HCT116 (cell line): Measurements from ENCODE around the gene IQGAP2. TPM values are rescaled to one million over a fixed set of nuclear protein-coding genes. Genes with fewer than 3 reads are reported as not detected.

Experiments
- ATAC-seq: fragments of 200-7000 bp; cut with Tn5 transposase; 2 replicates; pipeline ENCODE4 v1.9.1; 2020; ENCODE audit warnings: mild to moderate bottlenecking, moderate library complexity
- BruUV-seq: library from RNA; stranded (reverse); fragments of 400-500 nt; replicated peaks from 2 replicates; lab custom pipeline; 2021; lab: Mats Ljungman, UMichigan
- CTCF ChIA-PET: fragments of 300-600 bp; sonication (Branson Sonifier 250); formaldehyde crosslinking; loops from one replicate; lab custom pipeline; 2021; ENCODE audit warnings: antibody characterized with exemption; lab: Charles Lee
- POLR2A ChIA-PET: fragments of 300-600, 350-600 bp; sonication (Branson Sonifier 250); formaldehyde crosslinking; loops from one replicate; lab custom pipeline; 2021; ENCODE audit warnings: antibody characterized with exemption; lab: Charles Lee
- RAD21 ChIA-PET, 2 experiments: fragments of 300-600 bp; sonication (Branson Sonifier 250); formaldehyde crosslinking; loops; one replicate each; lab custom pipeline; 2023; ENCODE audit warnings: low total read pairs in 2 of 2; ENCODE audit not compliant: uncharacterized antibody in 2 of 2, unreplicated experiment in 2 of 2, low non-redundant PET in 1 of 2; lab: Charles Lee
- DNase-seq: peaks from one replicate; pipeline ENCODE4 v3.0.0-alpha.2; 2010; ENCODE audit warnings: low read depth, low spot score
- H2AFZ ChIP-seq: fragments of 200-600 bp; shearing (Covaris generic), sonication (generic); 2 replicates; pipeline ENCODE4 v1.6.1; 2017; ENCODE audit warnings: low read depth, mixed run types, mixed read lengths, antibody characterized with exemption, low read length; ENCODE audit not compliant: poor library complexity, severe bottlenecking
- H3K27ac ChIP-seq: 2 replicates; pipeline ENCODE4 v1.5.1; 2012; ENCODE audit warnings: low read depth, low read length
- H3K27me3 ChIP-seq: fragments of 200-600 bp; sonication (generic); 2 replicates; pipeline ENCODE4 v1.6.1; 2016; ENCODE audit warnings: mixed run types, low read length, mixed read lengths; ENCODE audit not compliant: insufficient read depth
- H3K36me3 ChIP-seq, 2 experiments: fragments of 200-500 bp in 1 of 2; fragments of 200-600 bp in 1 of 2; sonication (Bioruptor generic) in 1 of 2; sonication (generic) in 1 of 2; 2 replicates each; pipeline versions ENCODE4 v1.5.1 to v1.6.1; 2014 to 2016; ENCODE audit warnings: low read length in 2 of 2, inconsistent platforms in 1 of 2, mixed read lengths in 1 of 2, mixed run types in 1 of 2; ENCODE audit not compliant: insufficient read depth in 2 of 2, control insufficient read depth in 1 of 2
- H3K4me1 ChIP-seq, 2 experiments: fragments of 200-600 bp in 1 of 2; sonication (generic) in 1 of 2; 2 replicates each; pipeline versions ENCODE4 v1.5.1 to v1.6.1; 2012 to 2017; ENCODE audit warnings: low read length in 2 of 2, inconsistent platforms in 1 of 2, mild to moderate bottlenecking in 1 of 2, mixed read lengths in 1 of 2, mixed run types in 1 of 2, moderate library complexity in 1 of 2; ENCODE audit not compliant: insufficient read depth in 2 of 2, control insufficient read depth in 1 of 2
- H3K4me2 ChIP-seq: fragments of 200-600 bp; sonication (generic); 2 replicates; pipeline ENCODE4 v1.6.1; 2017; ENCODE audit warnings: mixed run types, low read length, mixed read lengths
- H3K4me3 ChIP-seq, 2 experiments: fragments of 200-600 bp in 1 of 2; sonication (generic) in 1 of 2; replicated peaks in 1 of 2; 2 replicates each; pipeline ENCODE4 v1.5.1; 2011 to 2016; ENCODE audit warnings: low read length in 2 of 2, control low read depth in 1 of 2, low read depth in 1 of 2, mild to moderate bottlenecking in 1 of 2, mixed read lengths in 1 of 2, mixed run types in 1 of 2
- H3K79me2 ChIP-seq: fragments of 200-600 bp; sonication (generic); 2 replicates; pipeline ENCODE4 v1.6.1; 2017; ENCODE audit warnings: mild to moderate bottlenecking, mixed run types, low read length, moderate library complexity, mixed read lengths; ENCODE audit not compliant: insufficient read depth
- H3K9ac ChIP-seq: fragments of 200-600 bp; sonication (generic); 2 replicates; pipeline ENCODE4 v1.6.1; 2016; ENCODE audit warnings: low read length, mixed read lengths
- H3K9me2 ChIP-seq: fragments of 200-600 bp; sonication (generic), shearing (Covaris generic); 2 replicates; pipeline ENCODE4 v1.6.1; 2017; ENCODE audit warnings: mixed run types, mild to moderate bottlenecking, moderate library complexity; ENCODE audit not compliant: insufficient read depth
- H3K9me3 ChIP-seq, 2 experiments: fragments of 200-500 bp in 1 of 2; fragments of 200-600 bp in 1 of 2; sonication (Bioruptor generic) in 1 of 2; sonication (generic) in 1 of 2; 2 replicates each; pipeline ENCODE4 v1.6.1; 2014 to 2017; ENCODE audit warnings: low read length in 2 of 2, mixed read lengths in 2 of 2, inconsistent platforms in 1 of 2, low read depth in 1 of 2, mild to moderate bottlenecking in 1 of 2, mixed run types in 1 of 2, moderate library complexity in 1 of 2; ENCODE audit not compliant: control insufficient read depth in 1 of 2, insufficient read depth in 1 of 2
- H4K20me1 ChIP-seq: fragments of 200-600 bp; sonication (generic), shearing (Covaris generic); 2 replicates; pipeline ENCODE4 v1.6.1; 2017; ENCODE audit warnings: mixed run types, mild to moderate bottlenecking, moderate library complexity; ENCODE audit not compliant: insufficient read depth
- ATF3 ChIP-seq: IDR thresholded peaks from 2 replicates; pipeline ENCODE4 v1.6.1; 2012
- EZH2 ChIP-seq: fragments of 200-600 bp; sonication (generic); IDR thresholded peaks from 2 replicates; pipeline ENCODE4 v1.6.1; 2017; ENCODE audit warnings: antibody characterized with exemption, mixed run types
- EZH2phosphoT487 ChIP-seq: fragments of 200-600 bp; IDR thresholded peaks from 2 replicates; pipeline ENCODE4 v1.6.1; 2018; ENCODE audit warnings: antibody characterized with exemption, borderline replicate concordance
- POLR2A ChIP-seq: IDR thresholded peaks from 2 replicates; pipeline ENCODE4 v1.7.0; 2011; ENCODE audit warnings: borderline replicate concordance; ENCODE audit not compliant: insufficient read depth, insufficient read length; ENCODE audit errors: extremely low read depth
- RAD21 ChIP-seq: IDR thresholded peaks from 2 replicates; pipeline ENCODE4 v1.6.1; 2012; ENCODE audit warnings: low read depth, mild to moderate bottlenecking
- SIN3A ChIP-seq: IDR thresholded peaks from 2 replicates; pipeline ENCODE4 v1.6.1; 2012; ENCODE audit warnings: low read depth
- SRF ChIP-seq: IDR thresholded peaks from 2 replicates; pipeline ENCODE4 v1.6.1; 2012; ENCODE audit warnings: low read depth
- intact Hi-C: fragments of 100-400 bp; cut with micrococcal nuclease; formaldehyde crosslinking; loops from 2 replicates; pipeline ENCODE4 v1.10.0; 2022
- total RNA-seq: library from RNA; stranded (reverse); gene quantifications from one replicate; pipeline ENCODE4 v1.2.1, GENCODE V29; 2021; ENCODE audit not compliant: unreplicated experiment
- TF ChIP-seq, protein P1 (sequence below), 3 experiments: fragments of 200-600 bp in 1 of 3; sonication (generic) in 1 of 3; IDR thresholded peaks in 2 of 3; conservative IDR thresholded peaks in 1 of 3; 2 replicates each; pipeline ENCODE4 v1.5.1; 2012 to 2017; ENCODE audit warnings: low read depth in 2 of 3, low read length in 2 of 3, antibody characterized with exemption in 1 of 3, borderline replicate concordance in 1 of 3, control low read depth in 1 of 3, mild to moderate bottlenecking in 1 of 3, mixed read lengths in 1 of 3, mixed run types in 1 of 3, moderate library complexity in 1 of 3; ENCODE audit not compliant: insufficient read depth in 1 of 3

The IQGAP2 gene
- total RNA-seq, 1 experiment from 2014 or later = 2.0 TPM

DNA sequence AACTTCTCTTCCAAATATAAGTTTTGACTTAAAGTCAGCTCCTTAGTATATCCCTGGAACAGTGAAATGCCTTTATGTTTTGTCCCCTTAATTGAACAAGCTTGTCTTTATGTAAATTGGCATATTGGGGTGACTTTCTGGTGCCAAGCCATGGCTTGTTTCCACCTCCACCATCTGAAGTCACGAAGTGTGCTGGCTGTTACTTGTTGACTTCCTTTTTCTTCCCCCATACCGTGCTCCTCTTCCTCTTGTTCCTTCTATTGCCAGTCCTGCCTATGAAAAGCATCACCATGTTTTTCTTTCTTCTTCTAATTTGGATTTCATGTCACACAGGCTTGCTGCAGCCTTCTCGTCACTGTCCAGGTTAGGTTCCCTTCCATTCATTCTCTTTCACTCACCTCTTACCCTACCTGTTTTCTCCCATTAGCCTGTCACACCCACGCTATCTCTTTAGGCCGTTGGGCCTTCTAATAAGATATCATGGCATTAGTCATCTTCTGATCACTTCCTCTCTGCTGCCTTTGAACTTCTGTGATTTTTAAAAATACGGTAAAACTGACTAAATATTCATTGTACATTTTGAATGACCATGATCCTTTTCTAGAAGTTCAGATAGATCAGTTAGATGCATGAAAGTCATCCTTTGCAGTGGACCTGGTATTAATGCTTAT lies 48.1 kb downstream of the IQGAP2 start (continued):
- no peak for TF ChIP-seq RAD21
- TF ChIP-seq, protein P1, sequence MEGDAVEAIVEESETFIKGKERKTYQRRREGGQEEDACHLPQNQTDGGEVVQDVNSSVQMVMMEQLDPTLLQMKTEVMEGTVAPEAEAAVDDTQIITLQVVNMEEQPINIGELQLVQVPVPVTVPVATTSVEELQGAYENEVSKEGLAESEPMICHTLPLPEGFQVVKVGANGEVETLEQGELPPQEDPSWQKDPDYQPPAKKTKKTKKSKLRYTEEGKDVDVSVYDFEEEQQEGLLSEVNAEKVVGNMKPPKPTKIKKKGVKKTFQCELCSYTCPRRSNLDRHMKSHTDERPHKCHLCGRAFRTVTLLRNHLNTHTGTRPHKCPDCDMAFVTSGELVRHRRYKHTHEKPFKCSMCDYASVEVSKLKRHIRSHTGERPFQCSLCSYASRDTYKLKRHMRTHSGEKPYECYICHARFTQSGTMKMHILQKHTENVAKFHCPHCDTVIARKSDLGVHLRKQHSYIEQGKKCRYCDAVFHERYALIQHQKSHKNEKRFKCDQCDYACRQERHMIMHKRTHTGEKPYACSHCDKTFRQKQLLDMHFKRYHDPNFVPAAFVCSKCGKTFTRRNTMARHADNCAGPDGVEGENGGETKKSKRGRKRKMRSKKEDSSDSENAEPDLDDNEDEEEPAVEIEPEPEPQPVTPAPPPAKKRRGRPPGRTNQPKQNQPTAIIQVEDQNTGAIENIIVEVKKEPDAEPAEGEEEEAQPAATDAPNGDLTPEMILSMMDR (IDR thresholded peaks at IDR 0.05 in 2 of 3, conservative IDR thresholded peaks at IDR 0.05 in 1 of 3; ENCODE audit: borderline replicate concordance in 1 of 3, insufficient read depth in 1 of 3, low read depth in 2 of 3, low read length in 2 of 3) = no peak
- no peak for TF ChIP-seq SRF
- TF ChIP-seq ATF3 = no peak
- TF ChIP-seq EZH2phosphoT487 = no peak
- no peak for TF ChIP-seq EZH2

- DNase-seq (no peak), ATAC-seq (no peak)
- ChIA-PET RAD21 (no interaction called here), POLR2A (no interaction called here), CTCF (no interaction called here)
- Histone ChIP-seq H3K4me1 (peaks cover 0 to 5% of the 10 kb centered on the region in 2 experiments; a peak in 2 of 4 replicates), H3K9ac (no peak overlapping the region), H3K4me2 (no peak overlapping the region), H2AFZ (no peak overlapping the region), H3K9me3 (no peaks in the 10 kb centered on the region), H3K27ac (no peak overlapping the region), H4K20me1 (no peaks in the 10 kb centered on the region), H3K79me2 (no peaks in the 10 kb centered on the region), H3K36me3 (no peaks in the 10 kb centered on the region), H3K4me3 (no peak overlapping the region), H3K27me3 (no peaks in the 10 kb centered on the region), H3K9me2 (no peaks in the 10 kb centered on the region)
- intact Hi-C loops = no loop called here
- TF ChIP-seq SIN3A (no peak), RAD21 (no peak), POLR2A (no peak)
- BruUV-seq = no TSS peak
These were observed 52.5 kb downstream of the IQGAP2 start for GRCh38 chr5:76455531-76456133.
